ENCODE data around the gene ZBTB40.

Gene ZBTB40

DNA sequence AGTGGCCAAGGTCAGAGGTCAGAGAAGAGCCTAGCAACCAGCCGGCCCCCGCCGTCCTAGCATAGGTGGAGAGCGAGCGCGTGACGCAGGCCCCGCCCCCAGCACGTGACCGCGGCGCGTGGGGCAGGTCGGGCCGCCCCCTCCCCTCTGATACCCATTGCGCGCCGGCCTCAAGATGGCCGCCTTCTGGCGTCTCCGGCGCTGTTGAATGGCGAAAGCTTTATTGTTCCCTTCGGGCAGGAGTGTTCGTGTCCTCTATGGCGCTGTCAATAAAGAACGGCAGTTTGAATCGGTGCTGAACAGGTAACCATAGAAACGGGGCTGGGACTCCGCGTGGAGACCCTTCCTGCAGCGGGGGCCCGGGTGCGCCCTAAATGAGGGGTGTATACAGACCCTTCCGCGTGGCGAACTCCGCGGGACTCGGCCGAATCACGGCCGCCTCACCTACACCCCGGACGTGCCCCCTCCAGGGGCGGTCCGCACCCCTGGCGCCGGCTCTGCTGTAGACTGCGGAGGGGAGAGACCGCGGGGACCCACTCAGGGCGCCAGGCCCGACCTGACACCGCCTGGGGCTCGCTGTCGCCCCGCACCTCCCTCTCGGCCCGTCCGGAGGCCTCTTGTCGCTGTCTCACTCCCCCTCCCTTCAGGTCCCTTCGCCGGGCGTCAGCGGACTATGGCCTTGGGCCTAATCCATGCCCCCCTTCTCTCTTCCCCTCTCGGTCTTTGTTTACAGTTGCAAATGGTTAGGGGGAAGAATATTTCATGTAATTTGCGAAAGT, at the start of gene ZBTB40 (continued):
- TF ChIP-seq SP2 (tag by site-specific recombination; IDR thresholded peaks at IDR 0.05): peak; percentile 80
- TF ChIP-seq, protein P1, sequence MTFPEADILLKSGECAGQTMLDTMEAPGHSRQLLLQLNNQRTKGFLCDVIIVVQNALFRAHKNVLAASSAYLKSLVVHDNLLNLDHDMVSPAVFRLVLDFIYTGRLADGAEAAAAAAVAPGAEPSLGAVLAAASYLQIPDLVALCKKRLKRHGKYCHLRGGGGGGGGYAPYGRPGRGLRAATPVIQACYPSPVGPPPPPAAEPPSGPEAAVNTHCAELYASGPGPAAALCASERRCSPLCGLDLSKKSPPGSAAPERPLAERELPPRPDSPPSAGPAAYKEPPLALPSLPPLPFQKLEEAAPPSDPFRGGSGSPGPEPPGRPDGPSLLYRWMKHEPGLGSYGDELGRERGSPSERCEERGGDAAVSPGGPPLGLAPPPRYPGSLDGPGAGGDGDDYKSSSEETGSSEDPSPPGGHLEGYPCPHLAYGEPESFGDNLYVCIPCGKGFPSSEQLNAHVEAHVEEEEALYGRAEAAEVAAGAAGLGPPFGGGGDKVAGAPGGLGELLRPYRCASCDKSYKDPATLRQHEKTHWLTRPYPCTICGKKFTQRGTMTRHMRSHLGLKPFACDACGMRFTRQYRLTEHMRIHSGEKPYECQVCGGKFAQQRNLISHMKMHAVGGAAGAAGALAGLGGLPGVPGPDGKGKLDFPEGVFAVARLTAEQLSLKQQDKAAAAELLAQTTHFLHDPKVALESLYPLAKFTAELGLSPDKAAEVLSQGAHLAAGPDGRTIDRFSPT (tag by site-specific recombination; IDR thresholded peaks at IDR 0.05): no peak
- TF ChIP-seq, protein P2, sequence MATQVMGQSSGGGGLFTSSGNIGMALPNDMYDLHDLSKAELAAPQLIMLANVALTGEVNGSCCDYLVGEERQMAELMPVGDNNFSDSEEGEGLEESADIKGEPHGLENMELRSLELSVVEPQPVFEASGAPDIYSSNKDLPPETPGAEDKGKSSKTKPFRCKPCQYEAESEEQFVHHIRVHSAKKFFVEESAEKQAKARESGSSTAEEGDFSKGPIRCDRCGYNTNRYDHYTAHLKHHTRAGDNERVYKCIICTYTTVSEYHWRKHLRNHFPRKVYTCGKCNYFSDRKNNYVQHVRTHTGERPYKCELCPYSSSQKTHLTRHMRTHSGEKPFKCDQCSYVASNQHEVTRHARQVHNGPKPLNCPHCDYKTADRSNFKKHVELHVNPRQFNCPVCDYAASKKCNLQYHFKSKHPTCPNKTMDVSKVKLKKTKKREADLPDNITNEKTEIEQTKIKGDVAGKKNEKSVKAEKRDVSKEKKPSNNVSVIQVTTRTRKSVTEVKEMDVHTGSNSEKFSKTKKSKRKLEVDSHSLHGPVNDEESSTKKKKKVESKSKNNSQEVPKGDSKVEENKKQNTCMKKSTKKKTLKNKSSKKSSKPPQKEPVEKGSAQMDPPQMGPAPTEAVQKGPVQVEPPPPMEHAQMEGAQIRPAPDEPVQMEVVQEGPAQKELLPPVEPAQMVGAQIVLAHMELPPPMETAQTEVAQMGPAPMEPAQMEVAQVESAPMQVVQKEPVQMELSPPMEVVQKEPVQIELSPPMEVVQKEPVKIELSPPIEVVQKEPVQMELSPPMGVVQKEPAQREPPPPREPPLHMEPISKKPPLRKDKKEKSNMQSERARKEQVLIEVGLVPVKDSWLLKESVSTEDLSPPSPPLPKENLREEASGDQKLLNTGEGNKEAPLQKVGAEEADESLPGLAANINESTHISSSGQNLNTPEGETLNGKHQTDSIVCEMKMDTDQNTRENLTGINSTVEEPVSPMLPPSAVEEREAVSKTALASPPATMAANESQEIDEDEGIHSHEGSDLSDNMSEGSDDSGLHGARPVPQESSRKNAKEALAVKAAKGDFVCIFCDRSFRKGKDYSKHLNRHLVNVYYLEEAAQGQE (tag by site-specific recombination; IDR thresholded peaks at IDR 0.05): peak; percentile 49; the same call in 1 of the 2 replicates
- no peak for TF ChIP-seq ZFP69B (tag by site-specific recombination; IDR thresholded peaks at IDR 0.05)
- no peak for TF ChIP-seq ZNF777 (tag by site-specific recombination; IDR thresholded peaks at IDR 0.05; ENCODE audit: borderline replicate concordance)
- TF ChIP-seq ZNF423 (tag by site-specific recombination; IDR thresholded peaks at IDR 0.05): peak; percentile 72; the same call in 1 of the 2 replicates
- TF ChIP-seq ZNF670 (tag by site-specific recombination; IDR thresholded peaks at IDR 0.05; ENCODE audit: low read depth): no peak
- no peak for TF ChIP-seq ZNF677 (tag by site-specific recombination; IDR thresholded peaks at IDR 0.05)
- TF ChIP-seq YY1 (tag by site-specific recombination; IDR thresholded peaks at IDR 0.05): peak; percentile 99
- TF ChIP-seq, protein P3, sequence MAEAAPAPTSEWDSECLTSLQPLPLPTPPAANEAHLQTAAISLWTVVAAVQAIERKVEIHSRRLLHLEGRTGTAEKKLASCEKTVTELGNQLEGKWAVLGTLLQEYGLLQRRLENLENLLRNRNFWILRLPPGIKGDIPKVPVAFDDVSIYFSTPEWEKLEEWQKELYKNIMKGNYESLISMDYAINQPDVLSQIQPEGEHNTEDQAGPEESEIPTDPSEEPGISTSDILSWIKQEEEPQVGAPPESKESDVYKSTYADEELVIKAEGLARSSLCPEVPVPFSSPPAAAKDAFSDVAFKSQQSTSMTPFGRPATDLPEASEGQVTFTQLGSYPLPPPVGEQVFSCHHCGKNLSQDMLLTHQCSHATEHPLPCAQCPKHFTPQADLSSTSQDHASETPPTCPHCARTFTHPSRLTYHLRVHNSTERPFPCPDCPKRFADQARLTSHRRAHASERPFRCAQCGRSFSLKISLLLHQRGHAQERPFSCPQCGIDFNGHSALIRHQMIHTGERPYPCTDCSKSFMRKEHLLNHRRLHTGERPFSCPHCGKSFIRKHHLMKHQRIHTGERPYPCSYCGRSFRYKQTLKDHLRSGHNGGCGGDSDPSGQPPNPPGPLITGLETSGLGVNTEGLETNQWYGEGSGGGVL (tag by site-specific recombination; IDR thresholded peaks at IDR 0.05): peak; percentile 44
- TF ChIP-seq, protein P4, sequence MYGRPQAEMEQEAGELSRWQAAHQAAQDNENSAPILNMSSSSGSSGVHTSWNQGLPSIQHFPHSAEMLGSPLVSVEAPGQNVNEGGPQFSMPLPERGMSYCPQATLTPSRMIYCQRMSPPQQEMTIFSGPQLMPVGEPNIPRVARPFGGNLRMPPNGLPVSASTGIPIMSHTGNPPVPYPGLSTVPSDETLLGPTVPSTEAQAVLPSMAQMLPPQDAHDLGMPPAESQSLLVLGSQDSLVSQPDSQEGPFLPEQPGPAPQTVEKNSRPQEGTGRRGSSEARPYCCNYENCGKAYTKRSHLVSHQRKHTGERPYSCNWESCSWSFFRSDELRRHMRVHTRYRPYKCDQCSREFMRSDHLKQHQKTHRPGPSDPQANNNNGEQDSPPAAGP (tag by site-specific recombination; IDR thresholded peaks at IDR 0.05): peak; percentile 94
- no peak for TF ChIP-seq ZNF266 (tag by site-specific recombination; IDR thresholded peaks at IDR 0.05; ENCODE audit: low read depth)
- peak; percentile 84; the same call in 1 of the 2 replicates for TF ChIP-seq ZNF391 (tag by site-specific recombination; IDR thresholded peaks at IDR 0.05; ENCODE audit: borderline replicate concordance, low read depth)
- TF ChIP-seq, protein P5, sequence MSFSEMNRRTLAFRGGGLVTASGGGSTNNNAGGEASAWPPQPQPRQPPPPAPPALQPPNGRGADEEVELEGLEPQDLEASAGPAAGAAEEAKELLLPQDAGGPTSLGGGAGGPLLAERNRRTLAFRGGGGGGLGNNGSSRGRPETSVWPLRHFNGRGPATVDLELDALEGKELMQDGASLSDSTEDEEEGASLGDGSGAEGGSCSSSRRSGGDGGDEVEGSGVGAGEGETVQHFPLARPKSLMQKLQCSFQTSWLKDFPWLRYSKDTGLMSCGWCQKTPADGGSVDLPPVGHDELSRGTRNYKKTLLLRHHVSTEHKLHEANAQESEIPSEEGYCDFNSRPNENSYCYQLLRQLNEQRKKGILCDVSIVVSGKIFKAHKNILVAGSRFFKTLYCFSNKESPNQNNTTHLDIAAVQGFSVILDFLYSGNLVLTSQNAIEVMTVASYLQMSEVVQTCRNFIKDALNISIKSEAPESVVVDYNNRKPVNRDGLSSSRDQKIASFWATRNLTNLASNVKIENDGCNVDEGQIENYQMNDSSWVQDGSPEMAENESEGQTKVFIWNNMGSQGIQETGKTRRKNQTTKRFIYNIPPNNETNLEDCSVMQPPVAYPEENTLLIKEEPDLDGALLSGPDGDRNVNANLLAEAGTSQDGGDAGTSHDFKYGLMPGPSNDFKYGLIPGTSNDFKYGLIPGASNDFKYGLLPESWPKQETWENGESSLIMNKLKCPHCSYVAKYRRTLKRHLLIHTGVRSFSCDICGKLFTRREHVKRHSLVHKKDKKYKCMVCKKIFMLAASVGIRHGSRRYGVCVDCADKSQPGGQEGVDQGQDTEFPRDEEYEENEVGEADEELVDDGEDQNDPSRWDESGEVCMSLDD (tag by site-specific recombination; IDR thresholded peaks at IDR 0.05): peak; percentile 90
- TF ChIP-seq SP7 (tag by site-specific recombination; IDR thresholded peaks at IDR 0.05): peak; percentile 96
- peak; percentile 79 for TF ChIP-seq KLF1 (tag by site-specific recombination; IDR thresholded peaks at IDR 0.05)
- TF ChIP-seq ZBTB48 (tag by site-specific recombination; IDR thresholded peaks at IDR 0.05): peak; percentile 53
- no peak for TF ChIP-seq ZNF416 (tag by site-specific recombination; IDR thresholded peaks at IDR 0.05)
- TF ChIP-seq ZNF366 (tag by site-specific recombination; conservative IDR thresholded peaks at IDR 0.05): no peak
- TF ChIP-seq ZNF544 (tag by site-specific recombination; IDR thresholded peaks at IDR 0.05): no peak
- no peak for TF ChIP-seq HOXC10 (CRISPR knock-in tag; IDR thresholded peaks at IDR 0.05)
- TF ChIP-seq, protein P6, sequence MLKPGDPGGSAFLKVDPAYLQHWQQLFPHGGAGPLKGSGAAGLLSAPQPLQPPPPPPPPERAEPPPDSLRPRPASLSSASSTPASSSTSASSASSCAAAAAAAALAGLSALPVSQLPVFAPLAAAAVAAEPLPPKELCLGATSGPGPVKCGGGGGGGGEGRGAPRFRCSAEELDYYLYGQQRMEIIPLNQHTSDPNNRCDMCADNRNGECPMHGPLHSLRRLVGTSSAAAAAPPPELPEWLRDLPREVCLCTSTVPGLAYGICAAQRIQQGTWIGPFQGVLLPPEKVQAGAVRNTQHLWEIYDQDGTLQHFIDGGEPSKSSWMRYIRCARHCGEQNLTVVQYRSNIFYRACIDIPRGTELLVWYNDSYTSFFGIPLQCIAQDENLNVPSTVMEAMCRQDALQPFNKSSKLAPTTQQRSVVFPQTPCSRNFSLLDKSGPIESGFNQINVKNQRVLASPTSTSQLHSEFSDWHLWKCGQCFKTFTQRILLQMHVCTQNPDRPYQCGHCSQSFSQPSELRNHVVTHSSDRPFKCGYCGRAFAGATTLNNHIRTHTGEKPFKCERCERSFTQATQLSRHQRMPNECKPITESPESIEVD (tag by site-specific recombination; IDR thresholded peaks at IDR 0.05): peak; percentile 44; the same call in 1 of the 2 replicates
- TF ChIP-seq, protein P7, sequence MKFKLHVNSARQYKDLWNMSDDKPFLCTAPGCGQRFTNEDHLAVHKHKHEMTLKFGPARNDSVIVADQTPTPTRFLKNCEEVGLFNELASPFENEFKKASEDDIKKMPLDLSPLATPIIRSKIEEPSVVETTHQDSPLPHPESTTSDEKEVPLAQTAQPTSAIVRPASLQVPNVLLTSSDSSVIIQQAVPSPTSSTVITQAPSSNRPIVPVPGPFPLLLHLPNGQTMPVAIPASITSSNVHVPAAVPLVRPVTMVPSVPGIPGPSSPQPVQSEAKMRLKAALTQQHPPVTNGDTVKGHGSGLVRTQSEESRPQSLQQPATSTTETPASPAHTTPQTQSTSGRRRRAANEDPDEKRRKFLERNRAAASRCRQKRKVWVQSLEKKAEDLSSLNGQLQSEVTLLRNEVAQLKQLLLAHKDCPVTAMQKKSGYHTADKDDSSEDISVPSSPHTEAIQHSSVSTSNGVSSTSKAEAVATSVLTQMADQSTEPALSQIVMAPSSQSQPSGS (tag by site-specific recombination; IDR thresholded peaks at IDR 0.05; ENCODE audit: low read depth): no peak
